HG03457 (cell line): ENCODE results near the gene TTC28.

Experiments
- ATAC-seq: cut with Tn5 transposase; IDR thresholded peaks from one replicate; pipeline ENCODE4 v1.9.1; 2021; ENCODE audit warnings: moderate number of reproducible peaks; ENCODE audit not compliant: unreplicated experiment

Gene TTC28

GRCh38 chr22:28414913-28415312 lies 264.7 kb downstream of the TTC28 start:
- ATAC-seq, result no peak

DNA sequence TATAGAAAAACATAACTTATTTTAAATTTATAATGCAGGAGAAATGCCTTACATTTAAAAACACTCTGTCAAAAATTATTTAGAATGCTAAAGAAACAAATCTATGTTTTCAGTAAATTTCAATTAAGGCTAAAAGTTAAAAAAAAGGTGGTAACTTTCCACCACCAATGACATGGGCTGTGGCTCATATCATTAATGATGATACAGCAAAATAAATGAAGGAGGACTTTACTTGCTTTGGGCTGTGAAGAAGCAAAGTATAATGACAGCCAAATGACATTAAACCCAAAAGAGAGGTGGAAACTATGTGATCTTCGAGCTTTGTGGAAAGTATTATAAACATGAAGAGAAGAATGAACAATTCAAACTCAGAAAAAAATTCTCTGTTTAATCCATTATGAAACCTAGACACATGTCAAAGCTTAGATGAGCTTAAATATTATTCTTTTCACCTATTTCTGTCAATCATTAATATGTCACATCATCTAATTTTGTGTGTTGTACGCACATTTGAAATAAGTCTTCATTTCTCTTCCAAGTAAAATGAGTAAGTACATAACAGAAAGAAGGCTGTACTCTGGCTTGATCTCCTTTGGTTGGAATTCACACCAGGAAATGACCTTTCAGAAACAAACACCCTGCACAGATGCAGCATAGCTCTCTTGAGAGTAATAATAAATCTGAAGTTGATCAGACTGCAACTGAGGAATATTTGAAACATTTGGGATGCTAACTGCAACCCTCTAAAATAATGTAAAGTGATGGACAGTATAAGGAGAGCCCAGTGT lies 265.8 kb downstream of the TTC28 start:
- no peak for ATAC-seq

DNA sequence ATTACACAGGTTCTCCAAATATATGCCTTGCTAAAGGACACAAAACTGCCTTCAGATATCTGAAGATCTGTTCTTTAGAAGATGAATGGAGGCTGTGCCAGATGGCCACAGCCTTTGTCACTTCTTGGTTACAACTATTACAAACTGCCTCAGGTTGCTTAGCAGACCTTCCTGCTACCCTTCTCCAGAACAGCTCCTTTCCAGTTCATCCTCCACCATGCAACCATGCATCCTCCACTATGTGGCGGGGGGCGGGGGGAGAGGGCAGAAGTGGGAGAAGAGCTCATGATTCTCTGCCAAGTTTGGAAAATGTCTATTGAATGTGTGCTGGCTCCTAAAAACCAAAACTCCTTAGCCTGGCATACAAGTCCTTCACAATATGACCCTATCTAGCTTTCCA lies 267.5 kb downstream of the TTC28 start:
- no peak for ATAC-seq

DNA sequence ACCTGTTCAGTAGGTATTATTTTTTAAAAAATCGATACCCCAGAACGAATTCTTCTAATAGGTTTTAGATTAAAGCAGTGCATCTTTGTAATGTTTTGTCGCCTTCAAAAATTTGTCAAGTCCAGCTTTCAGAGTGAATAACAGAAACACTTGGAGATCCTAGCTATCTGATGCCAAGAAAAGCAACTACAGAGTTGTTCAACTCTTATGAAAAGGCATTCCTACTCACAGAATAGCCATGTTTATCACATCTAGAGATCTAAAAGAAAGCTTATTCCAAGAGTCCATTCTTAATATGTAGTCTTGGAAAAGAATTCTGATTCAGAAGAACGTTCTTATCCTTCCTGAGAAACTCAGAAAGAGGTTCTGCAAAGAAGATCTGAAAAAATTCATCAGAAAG lies 268.5 kb downstream of the TTC28 start:
- no peak for ATAC-seq

DNA sequence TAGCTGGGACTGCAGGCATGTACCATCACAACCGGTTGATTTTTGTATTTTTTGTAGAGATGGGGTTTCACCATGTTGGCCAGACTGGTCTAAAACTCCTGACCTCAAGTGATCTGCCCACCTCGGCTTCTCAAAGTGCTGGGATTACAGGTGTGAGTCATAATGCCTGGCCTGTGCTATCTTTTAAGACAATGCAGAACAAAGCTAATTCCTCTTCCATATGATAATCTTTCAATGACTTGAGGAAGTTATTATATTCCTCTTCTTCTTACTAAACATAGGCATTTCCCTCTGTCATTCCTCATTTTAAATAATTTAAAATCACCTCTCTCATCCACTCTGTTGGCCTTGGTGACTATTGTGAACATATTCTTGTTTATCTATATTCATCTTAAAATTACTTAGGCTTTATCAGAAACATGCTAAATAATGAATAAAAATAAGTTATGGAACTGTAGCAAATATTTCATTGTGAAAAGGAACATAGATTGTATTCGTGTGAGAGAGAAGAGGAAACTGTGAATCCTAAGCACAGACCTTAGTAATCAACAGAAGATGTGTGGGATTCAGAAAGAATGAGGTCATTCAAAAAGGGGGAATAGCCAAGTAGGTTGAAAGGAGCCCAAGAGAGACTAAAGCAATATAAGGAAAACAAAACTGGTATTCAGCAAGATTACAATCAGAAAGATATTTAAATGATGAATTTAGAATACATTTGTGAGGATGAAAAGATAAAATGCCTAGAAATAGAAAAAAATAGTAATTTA lies 269.4 kb downstream of the TTC28 start:
- no peak for ATAC-seq

DNA sequence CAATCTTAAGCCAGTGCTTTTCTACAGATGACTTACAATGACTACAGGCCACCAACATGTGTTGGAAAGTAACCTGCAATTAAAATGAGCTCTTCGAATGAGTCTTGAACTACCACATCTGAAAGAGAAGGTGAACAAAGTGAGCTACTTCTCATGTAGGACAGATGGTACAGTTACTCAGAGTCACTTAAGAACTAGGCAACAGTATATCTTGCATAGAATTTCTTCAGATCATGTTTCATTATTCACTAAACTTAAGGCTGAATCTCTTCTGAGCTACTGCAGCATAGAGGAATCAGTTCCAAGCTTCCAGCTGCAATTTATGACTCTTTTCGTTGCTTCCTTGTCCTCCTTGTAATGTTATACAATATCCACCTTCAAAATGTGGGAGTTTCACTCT lies 270.9 kb downstream of the TTC28 start:
- no peak for ATAC-seq

DNA sequence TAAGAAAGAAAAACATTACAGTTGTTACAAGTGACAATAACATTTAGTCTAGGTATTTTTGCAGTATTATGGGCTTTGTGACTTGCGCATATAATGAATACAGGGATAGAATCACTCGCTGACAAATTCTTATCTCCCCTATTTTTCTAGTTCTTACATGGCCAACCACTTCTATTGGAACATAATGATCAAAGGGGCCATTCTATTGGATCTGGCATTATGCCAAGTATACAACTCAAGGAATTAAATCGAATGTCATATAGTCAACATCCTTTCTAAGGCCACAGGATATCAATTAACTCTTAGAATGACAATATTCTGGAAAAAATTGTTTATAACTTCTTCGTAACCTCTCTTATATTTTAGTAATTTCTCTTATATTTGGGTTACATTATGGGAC lies 272.0 kb downstream of the TTC28 start:
- no peak for ATAC-seq

DNA sequence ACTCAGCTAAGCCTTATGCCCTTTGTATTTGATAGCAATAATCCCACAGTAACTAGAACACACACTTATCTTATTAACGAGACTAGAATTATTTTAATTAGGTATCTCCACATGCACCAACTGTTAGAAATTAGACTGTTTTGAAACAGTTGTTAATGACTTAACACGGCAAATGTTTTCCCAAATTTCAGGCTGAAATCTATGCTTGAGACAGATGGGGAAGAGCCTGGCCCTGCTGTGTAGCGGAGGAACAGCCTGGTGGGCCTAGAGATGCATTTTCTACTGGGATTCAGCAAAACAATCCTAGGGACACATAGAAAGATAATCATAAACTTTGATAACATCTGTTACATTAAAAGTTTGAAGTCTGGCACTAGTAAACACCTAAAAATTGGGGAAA lies 273.4 kb downstream of the TTC28 start:
- no peak for ATAC-seq

- ATAC-seq, result no peak
Measured at GRCh38 chr22:28405588-28405987, 274.1 kb downstream of the TTC28 start.

DNA sequence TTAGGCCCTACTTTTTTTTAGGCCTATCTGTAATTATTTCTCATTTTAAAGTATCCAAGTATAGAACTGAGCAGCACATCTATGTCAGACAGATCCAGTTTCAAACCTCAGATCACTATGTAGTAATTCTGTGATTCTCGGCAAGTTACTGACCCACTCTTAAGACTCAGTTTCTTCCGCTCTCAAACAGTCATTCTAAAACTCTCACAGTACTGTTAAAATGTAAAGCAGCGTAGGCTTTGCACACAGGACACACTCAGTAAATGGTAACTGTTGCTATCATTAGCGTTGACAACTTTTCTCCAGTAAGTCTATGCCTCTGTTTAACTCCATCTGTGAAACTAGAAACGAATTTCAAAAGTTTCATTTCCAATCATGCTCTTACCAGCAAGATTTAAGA lies 277.1 kb downstream of the TTC28 start:
- ATAC-seq, result no peak

DNA sequence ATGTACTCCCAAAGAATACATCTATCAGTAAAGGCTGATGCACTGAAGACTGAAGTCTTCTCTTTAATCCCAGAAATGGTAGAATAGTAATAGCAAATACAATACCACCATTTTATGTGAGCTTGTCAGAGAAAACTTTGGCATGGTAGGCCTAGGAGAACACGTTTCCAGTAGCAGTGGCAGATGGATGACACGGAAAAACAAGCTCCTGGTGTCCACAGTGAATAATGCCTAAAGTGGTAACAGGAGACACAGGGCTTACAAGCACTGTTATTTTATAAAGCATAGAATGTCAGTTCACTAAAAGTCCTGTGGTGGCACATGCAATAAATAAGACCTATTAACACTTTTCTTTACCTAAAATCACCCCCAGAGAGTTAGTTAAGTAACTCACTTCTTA lies 277.6 kb downstream of the TTC28 start:
- ATAC-seq, result no peak

- ATAC-seq, result no peak
Measured at GRCh38 chr22:28398981-28399380, 280.7 kb downstream of the TTC28 start.

- no peak for ATAC-seq
Measured at GRCh38 chr22:28398355-28398754, 281.3 kb downstream of the TTC28 start.

GRCh38 chr22:28397306-28397705 lies 282.3 kb downstream of the TTC28 start:
- ATAC-seq, result no peak

- ATAC-seq, result no peak
Measured at GRCh38 chr22:28395920-28396753, 283.5 kb downstream of the TTC28 start.

GRCh38 chr22:28395520-28395919 lies 284.1 kb downstream of the TTC28 start:
- ATAC-seq, result no peak

GRCh38 chr22:28394513-28395110 lies 285.0 kb downstream of the TTC28 start:
- ATAC-seq, result no peak

- no peak for ATAC-seq
Measured at GRCh38 chr22:28381429-28382167, 298.0 kb downstream of the TTC28 start.

DNA sequence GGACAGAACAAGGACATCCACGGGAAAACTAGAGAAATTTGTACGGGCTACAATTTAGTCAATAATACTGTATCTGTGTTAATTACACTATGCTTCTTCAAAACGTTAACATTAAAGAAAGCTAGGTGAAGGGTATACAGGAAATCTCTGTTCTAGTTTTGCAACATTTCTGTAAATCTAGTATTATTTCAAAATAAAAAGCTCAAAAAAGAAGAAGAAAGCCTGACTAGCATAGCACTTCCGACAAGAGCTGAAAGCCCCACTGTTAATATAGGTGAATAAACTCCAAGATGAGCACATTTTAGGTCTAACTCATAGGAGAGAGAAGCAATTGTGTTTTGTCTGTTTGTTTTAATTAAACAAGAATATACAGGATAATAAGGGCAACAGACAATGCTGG lies 299.7 kb downstream of the TTC28 start:
- ATAC-seq, result no peak

- ATAC-seq, result no peak
Measured at GRCh38 chr22:28379075-28379779, 300.4 kb downstream of the TTC28 start.
